ENCODE results near the gene HORMAD1.
A peak's percentile ranks its signal among the peaks of the same experiment; 100 is the strongest.
"Not testable (repeated sequence)": the region's sequence is repeated elsewhere in the genome, so short reads cannot be mapped to it uniquely, and the experiment has no call there.

HORMAD1 gene

GRCh38 chr1:150720703-150721102, at the start of gene HORMAD1:
Gene HORMAD1 (minus strand): TSS chr1:150720895. CDS start chr1:150719505, 1,390 bp downstream.
- DNase-seq, result no peak

- not testable (repeated sequence) for DNase-seq
Observed at GRCh38 chr1:150767704-150768103, 47.0 kb upstream of the HORMAD1 start.

GRCh38 chr1:150765977-150766301, 45.2 kb upstream of the HORMAD1 start:
- not testable (repeated sequence) for DNase-seq

GRCh38 chr1:150765296-150765976, 44.7 kb upstream of the HORMAD1 start, which contains the start of gene CTSS:
Gene CTSS (minus strand): TSS chr1:150765778. CDS start chr1:150764763, 1,015 bp downstream.
- peak; percentile 26 for DNase-seq

- peak; percentile 30 for DNase-seq
Observed at GRCh38 chr1:150764617-150765101, 44.0 kb upstream of the HORMAD1 start.

GRCh38 chr1:150763018-150763417, 42.3 kb upstream of the HORMAD1 start:
- DNase-seq, result no peak

GRCh38 chr1:150762552-150762951, 41.9 kb upstream of the HORMAD1 start:
- no peak for DNase-seq

GRCh38 chr1:150761801-150762200, 41.1 kb upstream of the HORMAD1 start:
- no peak for DNase-seq

- DNase-seq, result no peak
Observed at GRCh38 chr1:150760013-150760412, 39.3 kb upstream of the HORMAD1 start.

- DNase-seq, result no peak
Observed at GRCh38 chr1:150753416-150753815, 32.7 kb upstream of the HORMAD1 start.

- DNase-seq, result no peak
Observed at GRCh38 chr1:150751443-150751842, 30.7 kb upstream of the HORMAD1 start.

- no peak for DNase-seq
Observed at GRCh38 chr1:150749720-150750311, 29.1 kb upstream of the HORMAD1 start.

- no peak for DNase-seq
Observed at GRCh38 chr1:150748878-150749719, 28.4 kb upstream of the HORMAD1 start.

GRCh38 chr1:150730130-150730721, 9.5 kb upstream of the HORMAD1 start:
- no peak for DNase-seq

- DNase-seq, result no peak
Observed at GRCh38 chr1:150724336-150724735, 3.6 kb upstream of the HORMAD1 start.

GRCh38 chr1:150720098-150720497, 597 bp downstream of the HORMAD1 start:
- DNase-seq, result no peak

GRCh38 chr1:150718225-150718891, 2.3 kb downstream of the HORMAD1 start:
- DNase-seq, result no peak

GRCh38 chr1:150709031-150709430, 11.7 kb downstream of the HORMAD1 start:
- not testable (repeated sequence) for DNase-seq

GRCh38 chr1:150708595-150708994, 12.1 kb downstream of the HORMAD1 start:
- DNase-seq, result no peak

- DNase-seq, result no peak
Observed at GRCh38 chr1:150706091-150706490, 14.6 kb downstream of the HORMAD1 start.

GRCh38 chr1:150703427-150703826, 17.3 kb downstream of the HORMAD1 start:
- DNase-seq, result no peak

All from eye (tissue), 1 donor.